Endodermal cell (in vitro differentiated cells): ENCODE measurements around the gene DDTL. TPM values are rescaled to one million over a fixed set of nuclear protein-coding genes. Genes with fewer than 3 reads are reported as not detected.
"Not testable (repeated sequence)": the region's sequence is repeated elsewhere in the genome, so short reads cannot be mapped to it uniquely, and the experiment has no call there.

Experiments
- DNase-seq: peaks from one replicate; pipeline ENCODE4 v3.0.0-alpha.2; 2017
- H3K27ac ChIP-seq: 2 replicates; pipeline ENCODE4 v1.5.1; 2013; ENCODE audit warnings: mild to moderate bottlenecking, low read depth, low read length, moderate library complexity
- H3K27me3 ChIP-seq: 2 replicates; pipeline ENCODE4 v1.6.1; 2013; ENCODE audit warnings: mild to moderate bottlenecking, low read length, moderate library complexity; ENCODE audit not compliant: insufficient read depth, control insufficient read depth, poor library complexity, severe bottlenecking
- H3K36me3 ChIP-seq: 2 replicates; pipeline ENCODE4 v1.7.0; 2013; ENCODE audit warnings: mild to moderate bottlenecking, low read length, moderate library complexity; ENCODE audit not compliant: control insufficient read depth, insufficient read depth
- H3K4me1 ChIP-seq: one replicate; pipeline ENCODE4 v1.7.0; 2013; ENCODE audit warnings: low read length; ENCODE audit not compliant: control insufficient read depth, insufficient read depth
- H3K4me3 ChIP-seq: 2 replicates; pipeline ENCODE4 v1.5.1; 2013; ENCODE audit warnings: mild to moderate bottlenecking, low read length, moderate library complexity
- H3K9ac ChIP-seq: 2 replicates; pipeline ENCODE4 v1.6.1; 2013; ENCODE audit warnings: mild to moderate bottlenecking, low read length, moderate library complexity; ENCODE audit not compliant: poor library complexity, severe bottlenecking; ENCODE audit errors: extremely low read depth
- H3K9me3 ChIP-seq: 2 replicates; pipeline ENCODE4 v1.6.1; 2013; ENCODE audit warnings: mild to moderate bottlenecking, low read length, moderate library complexity; ENCODE audit not compliant: control insufficient read depth
- H3K27ac Mint-ChIP-seq: 2 replicates; pipeline ENCODE4 v1.8.0; 2020; ENCODE audit warnings: mixed read lengths
- H3K27me3 Mint-ChIP-seq: 2 replicates; pipeline ENCODE4 v1.8.0; 2021; ENCODE audit warnings: mild to moderate bottlenecking, mixed read lengths; ENCODE audit not compliant: insufficient read depth
- H3K36me3 Mint-ChIP-seq: 2 replicates; pipeline ENCODE4 v1.8.0; 2020; ENCODE audit warnings: low read depth, mixed read lengths
- H3K4me1 Mint-ChIP-seq: 2 replicates; pipeline ENCODE4 v1.8.0; 2020; ENCODE audit warnings: mixed read lengths
- H3K4me3 Mint-ChIP-seq: 2 replicates; pipeline ENCODE4 v1.8.0; 2020; ENCODE audit warnings: mild to moderate bottlenecking, moderate library complexity, mixed read lengths
- H3K9me3 Mint-ChIP-seq: 2 replicates; pipeline ENCODE4 v1.8.0; 2020; ENCODE audit warnings: mild to moderate bottlenecking, mixed read lengths
- WGBS, 2 experiments: methylation state at CpG; one replicate each; pipeline versions ENCODE4 v1.1.5 to v1.1.7; 2013; ENCODE audit warnings: missing lambda C conversion rate in 2 of 2, mixed read lengths in 1 of 2; ENCODE audit not compliant: insufficient coverage in 1 of 2, insufficient read length in 1 of 2; 5-methylcytosine and 5-hydroxymethylcytosine counted together
- total RNA-seq, 2 donors: library from RNA; stranded (reverse); fragmentation: NEBNext Ultra II Directional in 1 of 2; extraction: Animal tissue kit (Norgen Biotek cat#: 25700) in 1 of 2; gene quantifications; 2 replicates in 1 of 2; 3 replicates in 1 of 2; pipeline ENCODE4 v1.2.1, GENCODE V29; 2021
- TF ChIP-seq, protein P1 (sequence below): fragments of 200-600 bp; sonication (generic); conservative IDR thresholded peaks from 2 replicates; pipeline ENCODE4 v1.5.0; 2021; ENCODE audit warnings: antibody characterized with exemption, mild to moderate bottlenecking

The DDTL gene
- total RNA-seq, 2 donors from 2014 or later: 1.2 TPM; not detected in 1

DNA sequence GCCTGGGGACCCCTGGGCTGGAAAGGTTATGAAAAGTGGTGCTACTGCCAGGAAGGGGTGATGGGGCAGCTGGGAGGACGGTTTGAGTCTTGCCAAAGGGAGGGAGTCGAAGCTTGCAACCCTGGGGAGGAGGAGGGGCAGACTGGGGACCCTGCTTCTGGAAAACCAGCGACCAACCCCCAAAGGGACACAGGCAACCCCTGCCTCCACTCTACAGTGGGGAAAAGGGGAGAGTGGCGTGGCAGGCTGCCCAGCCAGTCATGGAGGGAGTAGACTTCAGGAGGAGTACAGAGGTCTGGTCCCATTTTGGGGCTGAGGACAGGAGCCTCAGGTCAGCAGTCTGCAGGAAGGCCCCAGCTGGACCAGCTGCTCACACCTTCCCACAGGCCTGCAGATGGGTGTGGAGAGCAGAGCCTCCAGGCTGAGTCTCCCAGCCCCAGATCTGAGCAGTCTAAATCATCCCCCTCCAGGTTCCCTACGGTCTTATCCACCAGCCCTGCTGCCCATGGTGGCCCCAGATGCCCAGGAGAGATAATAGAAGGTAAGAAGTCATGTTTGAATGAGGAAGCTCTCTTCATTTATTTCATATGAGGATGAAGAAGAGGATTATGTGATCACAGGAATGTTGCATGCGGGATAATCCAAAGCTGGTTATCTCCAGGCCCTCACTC lies 4.3 kb downstream of the DDTL start:
- Histone ChIP-seq H3K4me3 (no peak overlapping the region), H3K4me1 (no peaks in the 10 kb centered on the region), H3K9ac (no peak overlapping the region), H3K27me3 (no peaks in the 10 kb centered on the region), H3K27ac (no peak overlapping the region), H3K9me3 (no peaks in the 10 kb centered on the region), H3K36me3 (peaks cover 30% of the 10 kb centered on the region)
- Mint-ChIP-seq H3K36me3 (peaks cover 31% of the 10 kb centered on the region), H3K27me3 (no peaks in the 10 kb centered on the region), H3K4me1 (no peaks in the 10 kb centered on the region), H3K9me3 (no peaks in the 10 kb centered on the region), H3K4me3 (no peak overlapping the region), H3K27ac (no peak overlapping the region)
- TF ChIP-seq, protein P1, sequence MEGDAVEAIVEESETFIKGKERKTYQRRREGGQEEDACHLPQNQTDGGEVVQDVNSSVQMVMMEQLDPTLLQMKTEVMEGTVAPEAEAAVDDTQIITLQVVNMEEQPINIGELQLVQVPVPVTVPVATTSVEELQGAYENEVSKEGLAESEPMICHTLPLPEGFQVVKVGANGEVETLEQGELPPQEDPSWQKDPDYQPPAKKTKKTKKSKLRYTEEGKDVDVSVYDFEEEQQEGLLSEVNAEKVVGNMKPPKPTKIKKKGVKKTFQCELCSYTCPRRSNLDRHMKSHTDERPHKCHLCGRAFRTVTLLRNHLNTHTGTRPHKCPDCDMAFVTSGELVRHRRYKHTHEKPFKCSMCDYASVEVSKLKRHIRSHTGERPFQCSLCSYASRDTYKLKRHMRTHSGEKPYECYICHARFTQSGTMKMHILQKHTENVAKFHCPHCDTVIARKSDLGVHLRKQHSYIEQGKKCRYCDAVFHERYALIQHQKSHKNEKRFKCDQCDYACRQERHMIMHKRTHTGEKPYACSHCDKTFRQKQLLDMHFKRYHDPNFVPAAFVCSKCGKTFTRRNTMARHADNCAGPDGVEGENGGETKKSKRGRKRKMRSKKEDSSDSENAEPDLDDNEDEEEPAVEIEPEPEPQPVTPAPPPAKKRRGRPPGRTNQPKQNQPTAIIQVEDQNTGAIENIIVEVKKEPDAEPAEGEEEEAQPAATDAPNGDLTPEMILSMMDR: no peak
- WGBS, 2 experiments: 93 to 100% methylated on average over 2 to 6 of the region's 6 CpGs
- DNase-seq: no peak

DNA sequence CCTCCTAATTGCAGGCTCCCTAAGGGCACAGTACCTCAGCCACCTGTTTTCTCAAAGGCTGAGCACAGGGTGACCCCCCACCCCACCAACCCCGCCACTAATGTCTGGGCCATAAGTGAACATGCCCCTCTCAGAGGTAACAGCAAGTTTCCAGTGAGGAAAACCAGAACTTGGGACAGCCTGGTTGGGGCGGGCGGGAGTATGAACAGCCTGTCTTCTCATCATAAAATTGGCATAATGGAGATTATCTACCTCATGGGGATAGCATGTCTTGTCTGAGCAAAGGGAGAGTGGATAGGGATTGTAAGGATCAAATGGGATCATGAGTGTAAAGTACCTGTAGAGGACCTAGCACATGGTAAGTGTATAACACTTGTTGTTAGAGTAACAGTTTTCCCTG lies 5.2 kb downstream of the DDTL start:
- Mint-ChIP-seq H3K27ac (peak overlapping the region; percentile 44), H3K36me3 (peaks cover 31% of the 10 kb centered on the region)
- H3K36me3 ChIP-seq: peaks cover 30% of the 10 kb centered on the region
- not testable (repeated sequence) for H3K9me3 Mint-ChIP-seq, H3K27ac ChIP-seq, H3K4me3 ChIP-seq, H3K4me1 Mint-ChIP-seq, H3K4me1 ChIP-seq, H3K4me3 Mint-ChIP-seq, H3K9ac ChIP-seq, H3K9me3 ChIP-seq, DNase-seq, H3K27me3 Mint-ChIP-seq, H3K27me3 ChIP-seq
- 88 to 100% methylated on average over 2 to 3 of the region's 3 CpGs for WGBS, 2 experiments

DNA sequence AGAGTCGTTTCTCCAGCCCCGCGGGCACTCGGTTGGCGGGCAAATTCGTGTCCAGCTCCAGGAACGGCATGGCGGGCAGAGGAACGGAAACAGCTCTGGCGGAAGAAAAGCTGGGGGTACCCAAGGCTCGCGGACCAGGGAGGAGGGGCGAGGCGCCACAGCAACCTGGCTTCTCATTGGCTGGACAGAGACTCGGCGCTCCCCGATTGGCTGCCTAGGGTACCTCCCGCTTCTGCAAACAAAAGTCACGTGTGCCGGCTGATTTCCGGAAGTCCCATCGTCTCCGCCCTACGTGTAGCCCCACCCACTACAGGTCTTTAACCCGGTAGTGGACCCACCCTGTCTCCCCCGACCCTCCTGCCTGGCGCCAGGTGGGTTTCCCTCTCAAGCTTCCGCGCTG lies 7.7 kb downstream of the DDTL start, which contains the start of gene DDT:
TSS of gene DDT (minus strand) at position 97 of the 400 bp plus-strand sequence. CDS start at position 70, 27 bp downstream.
- H3K9me3 Mint-ChIP-seq, H3K27me3 Mint-ChIP-seq, DNase-seq, H3K27ac ChIP-seq, H3K9me3 ChIP-seq, H3K4me1 Mint-ChIP-seq, H3K27me3 ChIP-seq, H3K4me1 ChIP-seq, H3K9ac ChIP-seq, H3K4me3 ChIP-seq, H3K27ac Mint-ChIP-seq, H3K4me3 Mint-ChIP-seq: not testable (repeated sequence)
- peaks cover 27% of the 10 kb centered on the region for H3K36me3 Mint-ChIP-seq
- no CpG with 5 or more reads among the region's 29 CpGs for WGBS, 2 experiments
- peaks cover 25% of the 10 kb centered on the region for H3K36me3 ChIP-seq

DNA sequence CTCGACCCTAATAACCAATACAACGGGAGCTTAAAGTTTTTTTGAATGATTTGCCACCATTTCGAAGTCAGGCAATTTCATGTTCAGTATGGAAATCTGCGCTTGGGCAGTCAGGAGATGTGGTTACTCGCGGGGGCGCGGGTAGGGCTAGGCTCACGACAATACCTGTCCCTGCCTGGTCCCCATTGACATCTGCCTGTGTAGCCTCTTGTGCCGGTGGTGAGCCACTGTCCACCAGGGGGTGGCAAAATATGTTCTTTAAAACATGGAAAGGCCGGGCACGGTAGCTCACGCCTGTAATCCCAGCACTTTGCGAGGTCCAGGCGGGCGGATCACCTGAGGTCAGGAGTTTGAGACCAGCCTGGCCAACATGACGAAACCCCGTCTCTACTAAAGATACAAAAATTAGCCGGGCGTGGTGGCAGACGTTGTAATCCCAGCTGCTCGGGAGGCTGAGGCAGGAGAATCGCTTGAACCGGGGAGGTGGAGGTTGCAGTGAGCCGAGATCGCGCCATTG lies 8.2 kb downstream of the DDTL start:
- H3K4me3 ChIP-seq, H3K9me3 Mint-ChIP-seq, H3K4me3 Mint-ChIP-seq, H3K4me1 Mint-ChIP-seq, H3K27me3 Mint-ChIP-seq, H3K9ac ChIP-seq, H3K27ac Mint-ChIP-seq, H3K4me1 ChIP-seq, H3K27ac ChIP-seq, H3K27me3 ChIP-seq, H3K9me3 ChIP-seq, DNase-seq: not testable (repeated sequence)
- H3K36me3 ChIP-seq: peaks cover 20% of the 10 kb centered on the region
- peaks cover 21% of the 10 kb centered on the region for H3K36me3 Mint-ChIP-seq
- WGBS, 2 experiments: 27% methylated on average over 5 of the region's 27 CpGs; no CpG with 5 or more reads in 1 of the 2 experiments

DNA sequence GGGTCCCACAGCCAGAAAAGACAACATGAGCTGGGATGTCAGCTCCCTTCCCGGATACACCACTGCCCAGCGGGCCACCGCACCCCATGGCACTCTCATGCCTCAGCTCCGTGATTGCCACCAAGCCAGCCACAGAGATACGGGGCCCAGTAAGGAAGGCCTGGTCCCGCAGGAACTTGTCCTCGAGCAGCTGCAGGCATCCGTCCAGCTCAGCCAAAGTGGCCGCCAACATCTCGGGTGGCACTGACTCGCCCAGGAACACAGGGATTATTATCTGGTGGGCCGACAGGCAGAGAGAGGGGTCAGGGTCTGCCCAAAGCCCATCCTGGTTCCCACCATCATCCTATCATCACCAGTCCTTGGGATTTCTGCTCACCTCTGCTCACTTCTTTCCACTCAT lies 10.6 kb downstream of the DDTL start:
- not testable (repeated sequence) for H3K9me3 ChIP-seq, H3K27me3 Mint-ChIP-seq, H3K9me3 Mint-ChIP-seq, DNase-seq, H3K4me3 Mint-ChIP-seq, H3K27ac ChIP-seq, H3K4me3 ChIP-seq, H3K4me1 Mint-ChIP-seq, H3K36me3 ChIP-seq, H3K9ac ChIP-seq, H3K4me1 ChIP-seq, H3K27me3 ChIP-seq, H3K36me3 Mint-ChIP-seq, H3K27ac Mint-ChIP-seq
- 91% methylated on average over 4 of the region's 12 CpGs; no CpG with 5 or more reads in 1 of the 2 experiments for WGBS, 2 experiments

DNA sequence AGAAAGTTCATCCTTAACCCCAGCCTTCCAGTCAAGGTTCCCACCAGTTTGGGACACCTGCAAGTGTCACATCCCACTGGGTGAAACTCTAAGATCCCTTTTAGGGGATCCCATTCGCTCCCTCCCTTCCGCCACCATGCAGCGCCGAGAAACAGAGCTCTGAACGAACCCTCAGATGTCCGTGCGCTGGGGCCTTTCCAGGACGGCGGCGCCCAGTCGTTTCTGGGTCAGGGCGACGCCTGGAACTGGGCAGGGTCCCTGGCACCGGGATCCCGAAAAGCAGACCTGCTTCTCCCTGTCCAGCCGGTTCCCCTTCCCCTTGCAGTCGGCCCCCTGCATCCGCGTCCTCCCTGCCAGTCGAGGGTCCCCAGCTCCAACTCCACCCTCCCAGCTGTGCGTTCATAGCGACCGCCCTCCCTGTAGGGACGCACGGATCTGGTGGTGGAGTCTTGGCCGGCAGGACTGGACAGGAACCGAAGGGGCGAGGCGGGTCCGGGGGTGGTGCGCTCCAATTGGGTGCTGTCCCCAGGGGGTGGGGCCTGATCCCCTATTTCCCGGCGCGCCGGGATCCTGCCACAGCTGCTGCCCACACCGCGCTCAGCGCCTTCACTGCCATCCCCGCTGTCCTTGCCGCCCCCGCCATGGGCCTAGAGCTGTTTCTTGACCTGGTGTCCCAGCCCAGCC lies 13.0 kb downstream of the DDTL start, which contains the start of gene GSTT2:
TSS of gene GSTT2 (plus strand) at position 578 of the 684 bp plus-strand sequence.
- not testable (repeated sequence) for H3K36me3 Mint-ChIP-seq, DNase-seq, H3K36me3 ChIP-seq, H3K9ac ChIP-seq, H3K27me3 ChIP-seq, H3K27me3 Mint-ChIP-seq, H3K27ac ChIP-seq, H3K4me3 Mint-ChIP-seq, H3K4me1 ChIP-seq, H3K4me1 Mint-ChIP-seq, H3K27ac Mint-ChIP-seq, H3K4me3 ChIP-seq, H3K9me3 ChIP-seq, H3K9me3 Mint-ChIP-seq
- no CpG with 5 or more reads among the region's 41 CpGs for WGBS, 2 experiments
